Measurements from ENCODE around the gene COL9A1. TPM values are rescaled to one million over a fixed set of nuclear protein-coding genes. Genes with fewer than 3 reads are reported as not detected.

Gene COL9A1
- total and polyA plus RNA-seq, 2 of the 4 experiments (the other 2 are of a cell fraction): not detected

DNA sequence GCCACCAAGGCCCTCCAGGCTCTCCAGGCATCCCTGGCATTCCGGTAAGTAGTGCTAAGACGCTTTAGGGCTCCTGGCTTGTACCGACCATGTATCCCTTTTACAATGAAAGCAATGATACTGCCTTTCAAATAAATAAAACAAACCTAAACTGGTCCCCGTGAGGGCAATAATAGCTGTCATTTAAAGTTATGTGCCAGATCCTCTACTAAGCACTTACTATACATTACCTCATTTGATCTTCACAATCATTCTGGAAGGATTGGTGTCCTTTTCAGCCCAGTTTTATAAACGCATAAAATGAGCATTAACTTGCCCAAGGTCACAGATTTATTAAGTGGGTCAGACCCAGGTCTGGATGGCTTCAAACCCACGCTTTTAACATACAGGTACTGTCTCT lies 114.7 kb downstream of the COL9A1 start:
- no peak overlapping the region for H2BK5ac ChIP-seq (ENCODE audit: low read depth, low read length, poor library complexity, severe bottlenecking)
- no peaks in the 10 kb centered on the region for H3K27me3 ChIP-seq (ENCODE audit: control insufficient read depth, insufficient read depth, low read length)
- H2BK120ac ChIP-seq (ENCODE audit: low read depth, low read length): no peak overlapping the region
- H4K5ac ChIP-seq (ENCODE audit: low read depth, low read length): no peak overlapping the region
- H3K4me3 ChIP-seq (ENCODE audit: insufficient read depth, low read depth, low read length): no peak overlapping the region
- in situ Hi-C loops (cut with MboI; ENCODE audit: low sequenced_read_pairs) (no loop called here), dilution Hi-C loops (cut with HindIII; ENCODE audit: low sequenced_read_pairs, unreplicated experiment) (no loop called here), intact Hi-C loops (cut with micrococcal nuclease) (no loop called here)
- no peaks in the 10 kb centered on the region for H3K4me1 ChIP-seq (ENCODE audit: control insufficient read depth, insufficient read depth, low read length)
- ChIA-PET CTCF (no interaction called here), POLR2A (ENCODE audit: unreplicated experiment) (no interaction called here)
- H4K8ac ChIP-seq (ENCODE audit: low read depth in 2 of 2, low read length in 2 of 2): no peak overlapping the region
- no peak overlapping the region for H3K9ac ChIP-seq (ENCODE audit: low read depth, low read length)
- H3K9me1 ChIP-seq (ENCODE audit: insufficient read depth, low read length): no peaks in the 10 kb centered on the region
- no peak overlapping the region for H2AK9ac ChIP-seq (replicated peaks; ENCODE audit: low read depth, low read length, poor library complexity)
- H4K91ac ChIP-seq (ENCODE audit: insufficient read depth, low read depth, low read length): no peak overlapping the region
- H3K9me3 ChIP-seq (ENCODE audit: control insufficient read depth, insufficient read depth, low read length): no peaks in the 10 kb centered on the region
- no peak overlapping the region for H3K18ac ChIP-seq (ENCODE audit: low read depth, low read length)
- no peaks in the 10 kb centered on the region for H3K79me1 ChIP-seq (ENCODE audit: low read depth in 1 of 2, low read length in 2 of 2)
- no peak overlapping the region for H3K14ac ChIP-seq (replicated peaks; ENCODE audit: low read depth, low read length)
- TF ChIP-seq FOS (IDR thresholded peaks at IDR 0.05; ENCODE audit: low read depth, low read length): no peak
- no peak for TF ChIP-seq POLR2A (IDR thresholded peaks at IDR 0.05; ENCODE audit: low read depth, low read length)
- TF ChIP-seq CHD1 (IDR thresholded peaks at IDR 0.05; ENCODE audit: low read depth, low read length): no peak
- TF ChIP-seq RCOR1 (IDR thresholded peaks at IDR 0.05; ENCODE audit: insufficient replicate concordance, low read length): no peak
- no peak for TF ChIP-seq NFE2L2 (IDR thresholded peaks at IDR 0.05; ENCODE audit: low read depth, low read length)
- TF ChIP-seq, protein P1, sequence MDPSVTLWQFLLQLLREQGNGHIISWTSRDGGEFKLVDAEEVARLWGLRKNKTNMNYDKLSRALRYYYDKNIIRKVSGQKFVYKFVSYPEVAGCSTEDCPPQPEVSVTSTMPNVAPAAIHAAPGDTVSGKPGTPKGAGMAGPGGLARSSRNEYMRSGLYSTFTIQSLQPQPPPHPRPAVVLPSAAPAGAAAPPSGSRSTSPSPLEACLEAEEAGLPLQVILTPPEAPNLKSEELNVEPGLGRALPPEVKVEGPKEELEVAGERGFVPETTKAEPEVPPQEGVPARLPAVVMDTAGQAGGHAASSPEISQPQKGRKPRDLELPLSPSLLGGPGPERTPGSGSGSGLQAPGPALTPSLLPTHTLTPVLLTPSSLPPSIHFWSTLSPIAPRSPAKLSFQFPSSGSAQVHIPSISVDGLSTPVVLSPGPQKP (IDR thresholded peaks at IDR 0.05; ENCODE audit: borderline replicate concordance, low read depth, low read length): no peak
- H2AFZ ChIP-seq (replicated peaks; ENCODE audit: low read length, poor library complexity): no peak overlapping the region
- no peak overlapping the region for H3K23ac ChIP-seq (ENCODE audit: low read depth, low read length)
- H3K36me3 ChIP-seq (ENCODE audit: control insufficient read depth, insufficient read depth, low read length): no peaks in the 10 kb centered on the region
- H3K27ac ChIP-seq (ENCODE audit: insufficient read depth, low read length): no peak overlapping the region
- no peak for DNase-seq
- no TSS peak for BruUV-seq (replicated peaks)
- ATAC-seq (ENCODE audit: low read depth): no peak
- no peaks in the 10 kb centered on the region for H4K20me1 ChIP-seq (ENCODE audit: insufficient read depth, low read length)
- H2AK5ac ChIP-seq (ENCODE audit: low read depth, low read length): no peak overlapping the region
- H3K56ac ChIP-seq (ENCODE audit: extremely low read depth, insufficient read depth, low read length): no peak overlapping the region
- no peak overlapping the region for H3K4me2 ChIP-seq (ENCODE audit: low read depth, low read length)
- no peak overlapping the region for H2BK20ac ChIP-seq (ENCODE audit: low read depth, low read length)
- no peak overlapping the region for H3K4ac ChIP-seq (ENCODE audit: low read depth, low read length)
- no peak overlapping the region for H2BK15ac ChIP-seq (ENCODE audit: low read depth, low read length)
- WGBS, 2 experiments (ENCODE audit: extremely low coverage in 2 of 2, insufficient read length in 1 of 2): no CpG with 5 or more reads among the region's 6 CpGs
